DOHH2 (cell line): Measurements from ENCODE around the gene TTC7B.

Experiments
- CTCF ChIP-seq: fragments of 200-600 bp; sonication (generic); IDR thresholded peaks from one replicate; pipeline ENCODE4 v1.5.1; 2014; ENCODE audit warnings: antibody characterized with exemption, mild to moderate bottlenecking, low read depth, low read length; ENCODE audit not compliant: poor library complexity, severe bottlenecking
- EZH2phosphoT487 ChIP-seq: fragments of 200-600 bp; sonication (generic); IDR thresholded peaks from 2 replicates; pipeline ENCODE4 v1.6.1; 2017; ENCODE audit warnings: borderline replicate concordance, mild to moderate bottlenecking, antibody characterized with exemption, low read length, moderate library complexity, mixed read lengths

GRCh38 chr14:90815822-90816662 lies at the start of gene TTC7B:
- TF ChIP-seq CTCF (no peak), EZH2phosphoT487 (no peak)
